Effector CD8-positive, alpha-beta T cell (primary cell): ENCODE results near the gene COL4A1.

Source experiments
- DNase-seq: peaks from one replicate; lab custom pipeline; 2025; lab: John Stamatoyannopoulos, UW

COL4A1 gene

GRCh38 chr13:110258876-110259631, 47.9 kb downstream of the COL4A1 start:
- no peak for DNase-seq

DNA sequence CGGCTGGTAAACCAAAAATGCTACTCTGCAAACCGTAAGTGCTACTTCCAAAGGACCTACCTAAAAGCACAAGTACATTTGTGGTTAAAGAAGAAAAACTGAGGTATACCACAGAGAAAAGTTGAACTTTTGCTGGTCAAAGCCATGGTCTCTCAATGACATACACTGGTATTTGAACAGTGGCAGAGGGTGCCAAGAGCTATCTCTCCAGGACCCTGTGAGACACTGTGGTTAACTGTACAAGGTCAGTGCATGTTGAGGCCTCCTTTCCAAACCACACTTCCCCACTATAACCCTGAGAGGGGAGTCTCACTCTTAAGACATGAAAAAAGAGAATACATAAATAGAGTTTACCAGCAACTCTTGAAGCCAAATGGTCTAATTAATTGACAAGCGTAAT, 49.5 kb downstream of the COL4A1 start:
- no peak for DNase-seq

DNA sequence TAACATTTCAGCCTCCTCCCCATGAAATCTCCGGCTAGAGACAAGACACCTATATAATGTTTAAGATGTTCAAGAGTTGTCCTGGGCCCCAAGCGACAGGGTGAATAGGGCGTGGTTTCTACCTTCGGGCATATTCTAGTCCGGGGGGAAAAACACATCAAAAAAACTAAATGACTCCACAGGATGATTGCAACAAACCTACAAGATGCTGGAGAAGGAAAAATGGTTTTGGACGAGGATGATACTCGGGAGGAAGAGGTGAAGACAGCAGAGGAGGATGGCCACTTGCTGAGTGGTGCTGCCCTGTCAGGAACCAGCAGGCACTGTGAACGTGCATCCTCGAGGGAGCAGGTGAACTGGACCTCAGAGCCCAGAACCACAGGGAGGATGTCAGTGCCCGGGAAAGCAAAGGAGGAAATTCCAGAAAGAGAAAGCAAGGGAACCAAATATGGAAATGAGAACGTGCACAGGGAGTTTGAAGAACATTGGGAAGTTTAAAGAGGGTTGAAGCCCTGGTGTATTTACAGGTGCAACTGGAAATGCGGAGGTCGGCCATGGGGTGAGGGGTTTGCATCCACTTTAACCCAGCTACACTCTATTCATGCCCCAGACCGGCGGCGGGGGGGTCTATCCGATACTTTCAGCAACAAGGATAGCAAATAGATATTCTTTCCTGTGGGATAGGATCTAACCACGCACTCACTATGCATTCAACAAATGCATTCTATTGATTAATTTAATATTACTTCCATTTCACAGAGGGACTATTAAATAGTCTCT, 50.6 kb downstream of the COL4A1 start:
- no peak for DNase-seq

- no peak for DNase-seq
Observed at GRCh38 chr13:110254751-110255553, 52.0 kb downstream of the COL4A1 start.

DNA sequence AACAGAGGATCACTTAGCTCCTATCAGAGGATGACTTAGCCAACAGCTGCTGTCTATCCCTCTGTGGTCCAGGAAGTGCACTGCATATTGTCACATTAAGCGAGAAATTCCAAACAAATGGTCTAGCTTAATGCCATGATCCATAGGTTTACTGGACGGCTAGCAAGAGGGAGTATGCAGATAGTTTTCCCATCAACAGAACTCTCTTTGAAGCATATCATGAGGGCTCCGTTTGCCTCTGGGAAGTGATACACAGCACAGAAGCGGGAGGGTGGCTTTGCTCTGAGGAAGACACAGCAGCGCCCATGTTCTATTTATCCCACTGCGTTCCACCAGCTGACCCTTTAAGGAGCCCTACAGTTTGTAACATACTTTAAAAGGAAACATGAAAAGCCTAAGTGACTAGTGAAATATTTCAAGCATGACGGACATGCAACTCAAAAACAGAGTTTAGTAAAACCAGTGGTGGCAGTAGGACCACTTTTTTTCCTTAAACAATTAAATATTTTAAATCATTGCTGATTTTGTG, 52.7 kb downstream of the COL4A1 start:
- no peak for DNase-seq

- DNase-seq: no peak
Observed at GRCh38 chr13:110251193-110251819, 55.7 kb downstream of the COL4A1 start.

DNA sequence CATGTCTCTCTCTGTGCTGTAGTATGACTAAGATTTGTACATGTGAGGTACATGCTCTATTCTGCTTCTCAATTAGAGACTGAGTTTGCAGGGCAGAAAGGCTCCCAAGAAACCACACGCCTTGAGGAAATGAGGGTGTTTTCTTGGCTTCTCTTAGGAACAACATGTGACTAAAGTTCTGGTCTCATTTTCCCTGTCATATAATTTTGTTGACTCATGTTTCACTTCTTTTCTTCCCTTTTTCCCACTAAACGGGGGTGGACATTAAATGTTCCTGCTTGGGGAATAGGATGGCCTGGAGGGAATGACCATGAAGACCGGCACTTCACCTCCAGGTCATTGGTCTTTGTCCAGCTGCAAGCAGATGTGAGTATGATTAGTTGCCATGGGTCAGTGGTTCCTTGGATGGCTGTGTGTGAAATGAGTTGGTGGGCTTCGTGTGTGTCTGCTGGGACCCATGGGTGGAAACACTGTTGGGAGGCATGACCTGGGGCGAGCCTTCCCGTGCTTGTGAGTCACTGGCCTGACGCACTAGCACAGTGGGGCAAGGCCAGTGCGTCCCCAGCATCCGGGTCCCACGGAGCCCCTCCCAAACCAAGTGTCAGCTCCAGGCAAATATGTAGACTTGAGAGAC, 56.6 kb downstream of the COL4A1 start:
- no peak for DNase-seq

- no peak for DNase-seq
Observed at GRCh38 chr13:110249326-110249725, 57.6 kb downstream of the COL4A1 start.

DNA sequence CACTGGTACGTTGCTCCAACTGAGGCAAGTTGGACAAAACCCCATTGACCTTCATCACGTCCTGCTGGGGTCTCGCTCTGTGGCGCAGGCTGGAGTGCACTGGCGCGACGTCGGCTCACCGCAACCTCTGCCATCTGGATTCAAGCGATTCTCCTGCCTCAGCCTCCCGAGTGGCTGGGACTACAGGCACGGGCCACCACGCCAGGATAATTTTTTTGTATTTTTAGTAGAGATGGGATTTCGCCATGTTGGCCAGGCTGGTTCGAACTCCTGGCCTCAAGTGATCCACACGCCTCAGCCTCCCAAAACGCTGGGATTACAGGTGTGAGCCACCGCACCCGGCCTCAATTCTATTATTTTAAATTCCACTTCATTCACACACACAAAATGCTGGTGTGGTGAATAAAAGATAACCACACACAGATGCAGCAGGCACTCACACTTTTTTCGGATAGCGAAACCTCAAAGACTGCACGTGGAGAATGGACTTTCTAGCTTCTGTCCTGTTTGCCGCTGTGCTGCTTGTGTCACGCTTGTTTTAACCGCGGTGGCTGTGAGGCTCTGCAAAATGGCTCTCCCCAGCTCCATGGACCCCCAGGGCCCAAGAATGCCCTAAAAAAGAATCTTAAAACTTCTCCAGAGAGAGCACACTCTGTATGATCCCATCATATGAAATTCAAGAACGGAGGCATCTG, 58.4 kb downstream of the COL4A1 start:
- DNase-seq: no peak

DNA sequence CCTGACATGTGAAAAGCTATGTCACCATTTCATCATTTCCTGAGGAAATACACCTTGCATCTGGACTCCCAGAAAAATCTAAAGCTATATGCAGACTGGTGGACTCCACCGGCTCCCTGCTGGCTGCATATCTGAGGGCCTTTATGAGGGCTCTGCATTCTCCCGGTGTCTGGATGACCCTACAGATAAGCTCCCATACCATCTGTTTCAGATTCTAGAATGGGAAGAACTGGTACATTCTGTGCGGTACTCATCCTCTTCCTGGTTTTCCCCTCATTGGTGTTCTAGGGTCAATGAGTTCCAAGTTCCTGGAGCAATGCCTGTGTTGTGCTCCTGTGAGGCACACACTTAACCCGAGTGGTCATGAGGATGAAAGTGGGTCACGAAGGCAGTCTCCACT, 60.4 kb downstream of the COL4A1 start:
- no peak for DNase-seq

GRCh38 chr13:110245416-110245899, 61.5 kb downstream of the COL4A1 start:
- DNase-seq: no peak

GRCh38 chr13:110244976-110245375, 62.0 kb downstream of the COL4A1 start:
- no peak for DNase-seq

DNA sequence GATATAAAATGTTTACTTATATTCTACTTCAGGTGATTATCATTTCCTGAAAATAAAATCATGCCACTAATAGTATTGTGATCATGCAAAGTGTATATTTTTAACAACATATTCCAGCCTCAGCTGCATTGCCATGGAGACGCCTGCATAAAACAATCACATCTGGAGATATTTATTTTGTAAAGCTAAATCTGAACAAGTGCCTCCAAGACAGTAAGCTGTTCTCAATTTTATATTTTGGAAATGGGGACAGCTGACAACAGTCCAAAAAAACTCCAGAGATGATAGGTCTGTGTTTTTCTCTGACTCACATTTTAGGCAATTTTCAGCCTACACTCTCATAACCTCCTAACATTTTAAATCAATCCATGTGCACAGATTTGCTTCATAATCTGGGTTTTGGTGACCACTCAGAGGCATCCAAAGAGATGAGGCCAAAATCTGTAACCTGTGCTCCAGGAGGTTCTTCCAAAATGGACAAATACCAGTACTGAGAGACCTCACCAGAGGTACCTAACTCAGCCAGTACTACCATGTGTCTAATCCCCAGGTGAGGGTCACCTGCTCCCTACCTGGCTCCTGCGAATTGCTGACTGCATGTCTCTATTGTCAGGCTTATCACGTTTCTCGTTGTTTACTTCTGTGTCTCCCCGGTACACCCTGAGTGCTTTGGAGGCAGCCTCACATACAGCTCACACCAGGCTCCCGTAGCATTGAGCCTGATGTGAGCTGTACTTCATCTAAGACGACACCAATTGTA, 62.7 kb downstream of the COL4A1 start:
- DNase-seq: no peak

DNA sequence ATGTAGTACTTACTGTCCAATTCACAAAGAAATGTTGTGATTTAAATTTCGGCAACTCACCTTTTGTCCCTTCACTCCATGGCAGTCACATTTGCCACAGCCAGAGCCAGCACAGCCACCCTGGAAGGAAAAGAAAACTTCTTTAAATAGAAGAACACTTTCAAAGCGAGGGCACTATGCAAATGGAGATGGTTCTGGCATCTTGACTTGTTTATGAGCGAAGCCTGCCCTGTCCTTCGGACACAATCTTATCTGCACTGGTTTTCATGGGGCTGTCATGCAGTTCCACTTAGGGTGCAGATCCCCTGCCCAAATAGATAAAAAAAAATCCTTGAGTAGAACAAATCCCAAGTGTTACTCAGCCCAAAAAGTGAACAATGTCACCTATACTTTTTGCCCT, 64.3 kb downstream of the COL4A1 start:
- no peak for DNase-seq

DNA sequence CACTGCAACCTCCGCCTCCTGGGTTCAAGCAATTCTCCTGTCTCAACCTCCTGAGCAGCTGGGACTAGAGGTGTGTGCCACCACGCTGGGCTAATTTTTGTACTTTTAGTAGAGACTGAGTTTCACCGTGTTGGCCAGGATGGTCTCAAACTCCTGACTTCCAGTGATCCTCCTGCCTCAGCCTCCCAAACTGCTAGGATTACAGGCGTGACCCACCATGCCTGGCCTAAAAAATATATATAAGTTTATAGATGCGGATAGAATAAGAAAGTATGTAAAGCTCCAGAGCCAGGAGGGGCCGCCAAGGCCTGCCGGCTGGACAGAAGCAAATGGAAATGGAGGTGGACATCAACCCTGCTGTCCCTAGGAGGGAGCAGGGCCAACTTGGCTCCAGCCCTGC, 66.0 kb downstream of the COL4A1 start:
- DNase-seq: no peak

DNA sequence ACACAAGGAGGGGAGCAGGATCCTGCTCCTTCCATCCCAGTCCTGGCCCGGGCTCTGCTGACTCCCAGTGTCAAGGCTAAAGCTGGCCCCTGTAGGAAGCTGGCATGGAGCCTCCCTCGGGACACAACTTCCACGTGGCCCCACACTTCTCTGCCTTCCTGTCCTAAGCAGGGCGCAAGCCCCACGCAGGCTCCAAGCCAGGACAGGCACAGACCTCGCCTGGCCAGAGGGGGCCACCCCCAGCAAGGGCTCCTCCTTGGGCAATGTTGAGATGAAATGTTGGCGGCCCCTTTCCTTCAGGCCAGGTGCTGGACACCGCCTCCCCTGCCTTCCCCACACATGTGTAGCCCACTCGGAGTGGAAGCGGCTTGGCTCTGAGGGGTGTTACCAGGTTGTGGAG, 66.6 kb downstream of the COL4A1 start:
- DNase-seq: no peak

DNA sequence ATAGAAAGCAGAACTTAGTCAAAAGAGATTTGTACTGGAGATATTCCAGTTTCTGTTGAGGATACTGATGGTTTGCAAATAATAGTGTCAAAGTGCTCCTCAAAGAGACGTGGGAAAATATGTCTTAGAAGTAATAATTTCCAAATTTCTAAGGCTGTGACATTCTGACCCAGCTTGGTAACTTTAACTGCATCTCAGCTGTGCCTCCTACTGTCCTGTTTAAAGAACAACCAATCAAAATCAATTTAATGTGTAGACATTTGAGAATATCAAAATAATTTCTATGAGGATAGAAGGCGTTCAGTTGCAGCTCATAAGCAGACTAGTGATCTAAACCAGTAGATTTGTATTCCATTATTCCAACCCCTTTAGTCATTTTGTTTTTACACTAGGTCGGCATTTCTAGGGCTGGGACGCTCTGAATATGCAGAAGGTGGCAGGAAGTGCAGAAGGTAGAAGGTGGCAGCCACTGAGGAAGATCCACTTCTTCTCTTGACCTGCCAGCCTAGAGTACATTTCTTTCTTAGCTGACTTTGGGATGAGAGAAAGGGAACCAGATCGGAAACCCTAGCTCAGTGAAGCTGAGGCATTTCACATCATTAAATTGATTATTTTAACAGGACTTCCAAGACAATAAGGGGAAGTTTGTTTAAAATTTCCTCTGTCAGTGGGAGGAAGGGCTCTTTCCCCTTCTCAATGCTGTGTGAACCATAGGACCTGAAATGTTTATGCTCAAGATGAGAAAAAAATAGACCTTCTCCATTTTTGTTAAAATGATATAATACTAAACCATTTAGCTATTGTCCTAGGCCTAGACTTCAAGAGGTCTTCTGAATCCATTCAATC, 67.5 kb downstream of the COL4A1 start:
- DNase-seq: no peak

DNA sequence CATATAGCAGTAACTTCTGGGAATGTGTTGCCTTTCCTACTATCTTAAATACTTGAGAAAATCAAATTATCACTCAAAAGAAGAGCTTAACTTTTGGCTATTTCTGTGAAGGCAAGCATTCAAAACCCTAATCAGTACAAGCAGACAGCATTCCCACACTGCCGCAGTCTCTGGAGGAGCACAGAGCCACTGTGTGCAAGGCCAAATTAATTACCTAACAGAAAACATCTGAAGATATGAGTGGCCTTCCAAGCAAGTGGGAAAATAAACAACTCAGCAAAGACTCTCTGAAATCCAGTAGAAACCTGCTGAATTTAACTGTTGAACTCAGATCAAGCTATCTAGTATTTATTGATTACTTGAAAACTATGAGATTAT, 68.2 kb downstream of the COL4A1 start:
- DNase-seq: no peak
